ENCODE data around the gene POM121L2.

POM121L2 gene

DNA sequence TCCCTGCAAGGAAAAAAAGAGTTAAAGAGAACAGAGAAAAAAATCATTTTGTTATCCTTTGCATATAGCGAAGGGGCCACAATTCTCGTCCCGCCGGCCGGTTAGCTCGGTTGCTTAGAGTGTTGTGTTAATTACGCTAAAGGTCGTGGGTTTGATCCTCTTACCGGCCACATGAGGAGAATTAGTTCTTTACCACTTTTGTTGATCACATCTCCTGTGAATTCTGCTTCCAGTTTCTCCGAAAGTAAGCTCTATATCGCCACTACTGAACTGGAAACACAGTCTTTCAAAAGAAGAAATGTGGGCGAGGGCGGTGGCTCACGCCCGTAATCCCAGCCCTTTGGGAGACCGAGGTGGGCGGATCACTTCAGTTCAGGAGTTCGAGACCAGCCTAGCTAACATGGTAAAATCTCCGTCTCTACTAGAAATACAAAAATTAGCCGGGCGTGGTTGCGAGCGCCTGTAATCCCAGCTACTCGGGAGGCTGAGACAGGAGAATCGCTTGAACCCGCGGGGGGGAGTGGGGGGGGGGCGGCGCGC is 51.2 kb downstream of the POM121L2 start:
- TF ChIP-seq, protein P1, sequence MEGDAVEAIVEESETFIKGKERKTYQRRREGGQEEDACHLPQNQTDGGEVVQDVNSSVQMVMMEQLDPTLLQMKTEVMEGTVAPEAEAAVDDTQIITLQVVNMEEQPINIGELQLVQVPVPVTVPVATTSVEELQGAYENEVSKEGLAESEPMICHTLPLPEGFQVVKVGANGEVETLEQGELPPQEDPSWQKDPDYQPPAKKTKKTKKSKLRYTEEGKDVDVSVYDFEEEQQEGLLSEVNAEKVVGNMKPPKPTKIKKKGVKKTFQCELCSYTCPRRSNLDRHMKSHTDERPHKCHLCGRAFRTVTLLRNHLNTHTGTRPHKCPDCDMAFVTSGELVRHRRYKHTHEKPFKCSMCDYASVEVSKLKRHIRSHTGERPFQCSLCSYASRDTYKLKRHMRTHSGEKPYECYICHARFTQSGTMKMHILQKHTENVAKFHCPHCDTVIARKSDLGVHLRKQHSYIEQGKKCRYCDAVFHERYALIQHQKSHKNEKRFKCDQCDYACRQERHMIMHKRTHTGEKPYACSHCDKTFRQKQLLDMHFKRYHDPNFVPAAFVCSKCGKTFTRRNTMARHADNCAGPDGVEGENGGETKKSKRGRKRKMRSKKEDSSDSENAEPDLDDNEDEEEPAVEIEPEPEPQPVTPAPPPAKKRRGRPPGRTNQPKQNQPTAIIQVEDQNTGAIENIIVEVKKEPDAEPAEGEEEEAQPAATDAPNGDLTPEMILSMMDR (IDR thresholded peaks at IDR 0.05) = no peak
- H3K27ac ChIP-seq = no peak overlapping the region
- H3K4me3 ChIP-seq = no peak overlapping the region
- DNase-seq (ENCODE audit: low spot score) = no peak

DNA sequence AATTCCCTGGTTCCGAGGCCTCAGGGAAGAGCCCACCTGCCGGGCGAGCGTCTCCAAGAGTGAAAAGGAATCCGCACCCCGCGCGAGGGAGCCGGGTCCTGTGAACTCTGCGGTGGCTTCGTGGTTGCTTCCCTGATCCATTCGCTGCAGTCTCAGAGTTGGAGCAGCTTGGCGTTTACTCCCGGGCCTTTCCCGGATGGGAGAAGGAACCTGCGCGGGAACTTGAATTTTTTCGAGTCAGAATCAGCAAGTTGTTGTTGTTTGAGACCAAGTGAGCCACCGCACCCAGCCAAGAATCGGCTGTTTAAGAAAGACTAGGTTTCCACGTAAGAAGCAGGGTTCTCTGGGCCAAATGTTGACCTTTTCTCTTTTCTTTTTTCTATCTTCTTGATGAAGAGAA is 51.7 kb downstream of the POM121L2 start:
- Histone ChIP-seq H3K4me3 (no peak overlapping the region), H3K27ac (no peak overlapping the region)
- TF ChIP-seq, protein P1 (IDR thresholded peaks at IDR 0.05) = no peak
- no peak for DNase-seq (ENCODE audit: low spot score)

All from coronary artery (tissue), 2 donors.